Activated T-helper 1 cell treated with anti-CD3 and anti-CD28 coated beads, Interleukin-12 subunit alpha, Interleukin-12 subunit beta, Interleukin-2, Interleukin-4 antibody, amounts not matched to agents 30 ng/mL and 10 ng/mL and 1 ng/mL, durations not matched to agents 14 hours and 24 hours and 36 hours (primary cell): ENCODE measurements around the gene KIF1B. TPM values are rescaled to one million over a fixed set of nuclear protein-coding genes. Genes with fewer than 3 reads are reported as not detected.
"Not testable (repeated sequence)": the region's sequence is repeated elsewhere in the genome, so short reads cannot be mapped to it uniquely, and the experiment has no call there.

Source experiments
- DNase-seq: peaks from one replicate; pipeline ENCODE4 v3.0.0; 2021; ENCODE audit warnings: low spot score
- H3K27ac Mint-ChIP-seq: one replicate; pipeline ENCODE4 v1.8.0; 2021; ENCODE audit warnings: mild to moderate bottlenecking, mixed read lengths
- H3K27me3 Mint-ChIP-seq: one replicate; pipeline ENCODE4 v1.8.0; 2022; ENCODE audit warnings: mild to moderate bottlenecking, moderate library complexity, mixed read lengths; ENCODE audit not compliant: insufficient read depth
- H3K36me3 Mint-ChIP-seq: one replicate; pipeline ENCODE4 v1.8.0; 2021; ENCODE audit warnings: low read depth, mixed read lengths
- H3K4me1 Mint-ChIP-seq: one replicate; pipeline ENCODE4 v1.8.0; 2021; ENCODE audit warnings: low read depth, mixed read lengths
- H3K4me3 Mint-ChIP-seq: one replicate; pipeline ENCODE4 v1.8.0; 2021; ENCODE audit warnings: mild to moderate bottlenecking, moderate library complexity, mixed read lengths
- H3K9me3 Mint-ChIP-seq: one replicate; pipeline ENCODE4 v1.8.0; 2021; ENCODE audit warnings: mixed read lengths
- intact Hi-C: fragments of 100-400 bp; cut with micrococcal nuclease; formaldehyde crosslinking; loops from one replicate; pipeline ENCODE4 v1.15.1; 2024
- total RNA-seq: library from RNA; stranded (reverse); gene quantifications from 2 replicates; pipeline ENCODE4 v1.2.3, GENCODE V29; 2022

The KIF1B gene
- total RNA-seq, 1 donor from 2014 or later: 15.8 TPM

- Mint-ChIP-seq H3K9me3 (no peaks in the 10 kb centered on the region), H3K4me1 (no peaks in the 10 kb centered on the region), H3K27ac (no peak overlapping the region), H3K36me3 (peaks cover 2% of the 10 kb centered on the region), H3K27me3 (no peaks in the 10 kb centered on the region), H3K4me3 (no peak overlapping the region)
- intact Hi-C loops: no loop called here
- no peak for DNase-seq
Observed at GRCh38 chr1:10339036-10339567, 128.7 kb downstream of the KIF1B start.

DNA sequence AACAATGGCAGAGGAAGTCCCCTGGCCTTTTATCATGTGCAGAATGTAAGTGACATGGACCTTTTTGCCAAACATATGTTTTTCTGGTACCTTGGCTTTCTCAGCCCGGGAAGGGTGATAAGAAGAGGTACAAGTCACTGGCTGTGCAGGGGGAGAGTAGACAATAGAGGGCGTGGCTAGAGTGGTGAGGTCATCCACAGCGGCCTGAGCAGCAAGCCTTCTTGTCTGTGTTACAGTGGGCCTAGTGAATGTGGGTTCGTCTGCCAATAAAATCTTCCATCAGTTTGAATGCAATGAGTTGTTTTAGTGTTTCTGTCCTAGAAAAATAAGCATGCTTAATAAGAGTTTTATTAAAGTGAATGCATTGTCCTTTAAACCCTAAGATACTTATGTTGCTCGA, 129.4 kb downstream of the KIF1B start:
- DNase-seq: no peak
- Mint-ChIP-seq H3K36me3 (peaks cover 2% of the 10 kb centered on the region), H3K27me3 (no peaks in the 10 kb centered on the region), H3K9me3 (no peaks in the 10 kb centered on the region), H3K4me3 (no peak overlapping the region), H3K27ac (no peak overlapping the region), H3K4me1 (no peaks in the 10 kb centered on the region)
- intact Hi-C loops: no loop called here

DNA sequence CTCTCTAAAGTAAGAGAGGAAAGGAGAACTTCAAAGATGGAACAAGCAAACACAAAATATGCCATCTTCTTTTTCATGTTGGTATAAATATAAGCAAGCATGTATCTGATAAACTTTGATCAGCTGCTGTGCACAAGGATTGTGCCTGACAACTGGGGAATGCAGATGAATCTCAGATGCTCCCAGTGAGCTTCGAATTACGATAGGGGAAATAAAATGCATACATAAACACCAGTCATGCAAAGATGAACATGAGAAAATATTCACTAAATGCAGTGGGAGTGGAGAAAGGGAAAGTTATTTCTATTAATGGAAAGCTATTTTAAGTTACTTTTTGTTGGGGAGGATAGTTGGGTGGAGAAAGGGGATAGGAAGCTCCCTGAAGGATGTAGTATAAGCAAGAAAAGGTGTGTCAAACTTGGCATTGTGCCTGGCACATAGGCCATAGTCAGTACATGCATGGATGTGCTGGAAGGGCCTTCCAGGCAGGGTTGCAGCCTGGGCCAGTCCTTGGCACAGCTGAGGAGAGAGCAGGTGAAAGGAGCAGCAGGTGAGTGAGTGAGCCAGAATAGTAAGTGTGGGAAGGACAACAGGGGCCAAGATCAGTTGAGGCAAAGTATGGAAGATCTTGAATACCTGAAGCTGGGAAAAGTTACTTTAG, 130.7 kb downstream of the KIF1B start:
- no peaks in the 10 kb centered on the region for H3K27me3 Mint-ChIP-seq
- no peak overlapping the region for H3K27ac Mint-ChIP-seq
- peaks cover 2% of the 10 kb centered on the region for H3K36me3 Mint-ChIP-seq
- H3K4me3 Mint-ChIP-seq: no peak overlapping the region
- intact Hi-C loops: no loop called here
- H3K9me3 Mint-ChIP-seq: no peaks in the 10 kb centered on the region
- no peaks in the 10 kb centered on the region for H3K4me1 Mint-ChIP-seq
- DNase-seq: no peak

DNA sequence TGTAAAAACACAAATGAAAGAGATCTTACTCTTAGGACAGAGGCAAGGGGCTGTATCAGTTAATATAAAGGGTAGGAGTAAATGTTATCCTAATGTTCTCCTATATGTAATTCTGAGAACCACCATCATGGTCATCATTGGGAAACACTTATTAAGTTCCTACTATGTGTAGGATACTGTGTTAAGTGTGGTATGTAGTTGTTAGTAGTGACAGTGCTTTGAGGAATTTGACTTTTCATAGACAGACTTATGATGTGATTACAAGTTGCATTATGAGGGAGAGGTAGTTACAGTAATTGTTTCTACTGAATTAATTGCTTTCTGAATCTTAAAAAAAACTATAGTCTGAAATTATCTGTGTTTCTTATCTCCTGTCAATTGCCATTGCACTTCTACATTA, 136.7 kb downstream of the KIF1B start:
- Mint-ChIP-seq H3K4me1 (no peaks in the 10 kb centered on the region), H3K4me3 (no peak overlapping the region), H3K27me3 (no peaks in the 10 kb centered on the region), H3K9me3 (no peaks in the 10 kb centered on the region), H3K27ac (no peak overlapping the region), H3K36me3 (peaks cover 12% of the 10 kb centered on the region)
- no peak for DNase-seq
- intact Hi-C loops: no loop called here

GRCh38 chr1:10353282-10353681, 142.9 kb downstream of the KIF1B start:
- Mint-ChIP-seq H3K36me3 (peaks cover 5% of the 10 kb centered on the region), H3K4me1 (no peaks in the 10 kb centered on the region), H3K27me3 (no peaks in the 10 kb centered on the region)

GRCh38 chr1:10353693-10354092, 143.3 kb downstream of the KIF1B start:
- peaks cover 3% of the 10 kb centered on the region for H3K36me3 Mint-ChIP-seq
- H3K4me1 Mint-ChIP-seq: no peaks in the 10 kb centered on the region
- no peak overlapping the region for H3K27ac Mint-ChIP-seq
- no peaks in the 10 kb centered on the region for H3K9me3 Mint-ChIP-seq
- no peak for DNase-seq
- intact Hi-C loops: no loop called here
- no peaks in the 10 kb centered on the region for H3K27me3 Mint-ChIP-seq
- no peak overlapping the region for H3K4me3 Mint-ChIP-seq

More at GRCh38 chr1:10353282-10353681, 142.9 kb downstream of the KIF1B start:
- intact Hi-C loops: no loop called here
- Mint-ChIP-seq H3K4me3 (no peak overlapping the region), H3K9me3 (no peaks in the 10 kb centered on the region), H3K27ac (no peak overlapping the region)
- DNase-seq: no peak

DNA sequence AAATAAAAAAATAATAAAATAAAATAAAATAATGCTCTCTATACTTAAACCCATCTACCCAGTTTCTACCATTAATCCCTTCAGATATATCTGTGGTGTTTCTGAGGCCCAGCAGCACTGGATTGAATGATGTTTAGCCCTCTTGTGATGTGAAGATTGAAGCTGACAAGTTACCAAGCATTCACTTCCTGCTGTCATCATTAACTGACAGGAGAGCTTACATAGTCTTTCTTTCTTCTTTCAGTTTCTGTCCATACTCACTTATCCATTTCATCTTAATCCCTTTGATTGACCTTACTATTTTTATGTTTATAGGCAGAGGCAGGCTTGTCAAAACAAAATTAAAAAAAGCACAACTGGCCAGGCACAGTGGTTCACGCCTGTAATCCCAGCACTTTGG, 149.7 kb downstream of the KIF1B start:
- no peaks in the 10 kb centered on the region for H3K27me3 Mint-ChIP-seq
- peaks cover 15% of the 10 kb centered on the region for H3K4me1 Mint-ChIP-seq
- H3K4me3 Mint-ChIP-seq: no peak overlapping the region
- no peaks in the 10 kb centered on the region for H3K9me3 Mint-ChIP-seq
- no peak for DNase-seq
- H3K27ac Mint-ChIP-seq: peak overlapping the region; percentile 28
- intact Hi-C loops: no loop called here
- H3K36me3 Mint-ChIP-seq: peaks cover 9% of the 10 kb centered on the region

- intact Hi-C loops: no loop called here
- no peak overlapping the region for H3K4me3 Mint-ChIP-seq
- H3K36me3 Mint-ChIP-seq: peaks cover 9% of the 10 kb centered on the region
- H3K4me1 Mint-ChIP-seq: peaks cover 15% of the 10 kb centered on the region
- no peaks in the 10 kb centered on the region for H3K9me3 Mint-ChIP-seq
- no peak overlapping the region for H3K27ac Mint-ChIP-seq
- H3K27me3 Mint-ChIP-seq: no peaks in the 10 kb centered on the region
- no peak for DNase-seq
Observed at GRCh38 chr1:10361515-10361914, 151.1 kb downstream of the KIF1B start.

DNA sequence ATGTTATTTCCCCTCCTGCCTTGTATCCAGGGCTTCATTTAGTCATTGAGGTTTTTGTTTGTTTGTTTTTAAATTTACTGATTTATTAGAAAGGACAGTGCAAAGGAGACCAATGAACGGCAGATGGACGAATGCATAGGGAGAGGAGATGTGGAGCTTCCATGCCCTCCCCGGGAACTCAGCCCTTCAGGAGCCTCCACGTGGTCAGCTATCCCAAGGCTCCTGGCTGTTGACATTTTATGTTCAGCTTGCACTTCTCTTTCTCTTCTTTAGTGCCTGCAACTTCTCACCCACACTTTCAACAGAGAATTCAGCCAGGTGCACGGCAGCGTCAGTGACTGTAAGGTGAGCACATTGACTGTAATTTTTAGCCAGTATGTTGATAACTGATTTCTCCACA, 157.8 kb downstream of the KIF1B start:
- H3K36me3 Mint-ChIP-seq: peaks cover 10% of the 10 kb centered on the region
- H3K27ac Mint-ChIP-seq: no peak overlapping the region
- no peak overlapping the region for H3K4me3 Mint-ChIP-seq
- DNase-seq: no peak
- H3K27me3 Mint-ChIP-seq: no peaks in the 10 kb centered on the region
- H3K9me3 Mint-ChIP-seq: no peaks in the 10 kb centered on the region
- intact Hi-C loops: no loop called here
- no peaks in the 10 kb centered on the region for H3K4me1 Mint-ChIP-seq

GRCh38 chr1:10374442-10374860, 164.1 kb downstream of the KIF1B start:
- Mint-ChIP-seq H3K36me3 (peaks cover 12% of the 10 kb centered on the region), H3K4me1 (no peaks in the 10 kb centered on the region), H3K27ac (no peak overlapping the region), H3K27me3 (no peaks in the 10 kb centered on the region), H3K9me3 (no peaks in the 10 kb centered on the region), H3K4me3 (no peak overlapping the region)
- intact Hi-C loops: no loop called here
- DNase-seq: no peak

DNA sequence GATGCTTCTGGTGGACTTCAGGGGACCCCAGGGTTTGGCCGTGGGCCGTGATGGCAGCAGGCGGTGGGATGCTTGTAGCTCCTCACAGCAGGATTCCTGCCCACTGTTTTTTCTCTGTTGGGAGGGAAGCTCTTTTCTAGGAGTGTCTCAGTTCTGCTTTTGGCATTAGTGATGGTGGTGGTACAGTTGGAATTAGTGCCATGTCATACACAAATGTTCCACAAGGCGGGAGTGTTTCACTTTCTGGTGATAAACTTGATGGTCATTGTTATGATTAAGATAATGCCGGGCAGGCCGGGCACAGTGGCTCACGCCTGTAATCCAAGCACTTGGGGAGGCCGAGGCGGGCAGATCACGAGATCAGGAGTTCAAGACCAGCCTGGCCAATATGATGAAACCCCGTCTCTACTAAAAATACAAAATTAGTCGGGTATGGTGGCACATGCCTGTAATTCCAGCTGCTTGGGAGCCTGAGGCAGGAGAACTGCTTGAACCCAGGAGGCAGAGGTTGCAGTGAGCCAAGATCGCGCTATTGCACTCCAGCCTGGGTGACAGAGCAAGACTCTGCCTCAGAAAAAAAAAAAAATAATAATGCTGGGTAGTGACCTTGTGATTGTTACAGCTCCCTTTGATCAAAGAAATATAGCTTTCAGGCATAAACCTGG, 167.1 kb downstream of the KIF1B start:
- H3K27me3 Mint-ChIP-seq, H3K4me3 Mint-ChIP-seq, H3K9me3 Mint-ChIP-seq, H3K27ac Mint-ChIP-seq, H3K4me1 Mint-ChIP-seq, H3K36me3 Mint-ChIP-seq, DNase-seq: not testable (repeated sequence)
- intact Hi-C loops: loop anchor here (1.0 kb wide), 2 partner anchors 51 to 117 kb away; no protein-coding TSS in a partner anchor

- no peak overlapping the region for H3K4me3 Mint-ChIP-seq
- H3K4me1 Mint-ChIP-seq: no peaks in the 10 kb centered on the region
- intact Hi-C loops: no loop called here
- H3K9me3 Mint-ChIP-seq: no peaks in the 10 kb centered on the region
- no peaks in the 10 kb centered on the region for H3K27me3 Mint-ChIP-seq
- H3K27ac Mint-ChIP-seq: no peak overlapping the region
- DNase-seq: no peak
- peaks cover 6% of the 10 kb centered on the region for H3K36me3 Mint-ChIP-seq
Observed at GRCh38 chr1:10378081-10378841, 167.9 kb downstream of the KIF1B start.

- peaks cover 5% of the 10 kb centered on the region for H3K36me3 Mint-ChIP-seq
- intact Hi-C loops: no loop called here
- H3K4me1 Mint-ChIP-seq: no peaks in the 10 kb centered on the region
- no peaks in the 10 kb centered on the region for H3K27me3 Mint-ChIP-seq
- no peak overlapping the region for H3K27ac Mint-ChIP-seq
- H3K4me3 Mint-ChIP-seq: no peak overlapping the region
- DNase-seq: no peak
- H3K9me3 Mint-ChIP-seq: no peaks in the 10 kb centered on the region
Observed at GRCh38 chr1:10379101-10379620, 168.8 kb downstream of the KIF1B start.
